Endothelial cell of umbilical vein (primary cell): ENCODE data around the gene GMEB2. TPM values are rescaled to one million over a fixed set of nuclear protein-coding genes. Genes with fewer than 3 reads are reported as not detected.
A peak's percentile ranks its signal among the peaks of the same experiment; 100 is the strongest.

Experiments
- BruUV-seq: library from RNA; stranded (reverse); fragments of 400-500 nt; replicated peaks from 2 replicates; lab custom pipeline; 2021; lab: Mats Ljungman, UMichigan
- CTCF ChIA-PET: fragments of 300-600, 350-600 bp; sonication (Branson Sonifier 250); formaldehyde crosslinking; loops from one replicate; lab custom pipeline; 2021; ENCODE audit warnings: antibody characterized with exemption, inconsistent platforms; lab: Charles Lee
- POLR2A ChIA-PET: fragments of 300-600, 350-600 bp; sonication (Branson Sonifier 250); formaldehyde crosslinking; loops from one replicate; lab custom pipeline; 2021; ENCODE audit warnings: antibody characterized with exemption, inconsistent platforms; lab: Charles Lee
- DNase-seq: peaks from one replicate; pipeline ENCODE4 v3.0.0-alpha.2; 2011; ENCODE audit warnings: low read depth, low spot score
- FAIRE-seq: peaks from 2 replicates; lab custom pipeline; 2011; peaks lifted over from hg19 to GRCh38; lab: Jason Lieb, UNC
- H2AFZ ChIP-seq: 2 replicates; pipeline ENCODE4 v1.6.0; 2012; ENCODE audit warnings: low read depth, low read length, control low read depth, inconsistent platforms
- H3K27ac ChIP-seq: 2 replicates; pipeline ENCODE4 v1.5.1; 2011; ENCODE audit warnings: low read depth, mild to moderate bottlenecking, control low read depth, low read length, moderate library complexity; ENCODE audit not compliant: insufficient read depth
- H3K27me3 ChIP-seq, 2 experiments: 2 replicates each; pipeline versions ENCODE4 v1.6.0 to v1.6.1; 2011; ENCODE audit warnings: low read length in 2 of 2, mixed read lengths in 1 of 2; ENCODE audit not compliant: control insufficient read depth in 2 of 2, insufficient read depth in 2 of 2
- H3K36me3 ChIP-seq, 2 experiments: 2 replicates in 1 of 2; 3 replicates in 1 of 2; pipeline ENCODE4 v1.5.1; 2011; ENCODE audit warnings: low read length in 2 of 2, mild to moderate bottlenecking in 1 of 2, moderate library complexity in 1 of 2; ENCODE audit not compliant: control insufficient read depth in 2 of 2, insufficient read depth in 2 of 2; ENCODE audit errors: extremely low read depth in 1 of 2
- H3K4me1 ChIP-seq: 3 replicates; pipeline ENCODE4 v1.5.1; 2011; ENCODE audit warnings: mild to moderate bottlenecking, low read length; ENCODE audit not compliant: control insufficient read depth, insufficient read depth; ENCODE audit errors: extremely low read depth
- H3K4me2 ChIP-seq: 2 replicates; pipeline ENCODE4 v1.6.1; 2011; ENCODE audit warnings: low read length, control low read depth, mixed read lengths; ENCODE audit not compliant: insufficient read depth
- H3K4me3 ChIP-seq, 3 experiments: fragments of 200-600 bp in 1 of 3; sonication (generic), shearing (Covaris generic) in 1 of 3; replicated peaks in 1 of 3; 2 replicates each; pipeline ENCODE4 v1.5.1; 2011 to 2016; ENCODE audit warnings: control low read depth in 3 of 3, low read length in 3 of 3, mild to moderate bottlenecking in 2 of 3, inconsistent platforms in 1 of 3, low read depth in 1 of 3, moderate library complexity in 1 of 3; ENCODE audit not compliant: insufficient read depth in 1 of 3
- H3K79me2 ChIP-seq: 2 replicates; pipeline ENCODE4 v1.6.0; 2012; ENCODE audit warnings: low read length, inconsistent platforms; ENCODE audit not compliant: control insufficient read depth, insufficient read depth
- H3K9ac ChIP-seq: replicated peaks from 2 replicates; pipeline ENCODE3; 2011; ENCODE audit warnings: low read length, control low read depth; ENCODE audit not compliant: insufficient read depth; ENCODE audit errors: extremely low read depth
- H3K9me1 ChIP-seq: replicated peaks from 3 replicates; pipeline ENCODE4 v1.6.0; 2011; ENCODE audit warnings: mild to moderate bottlenecking, low read length; ENCODE audit not compliant: control insufficient read depth, insufficient read depth; ENCODE audit errors: extremely low read depth
- H3K9me3 ChIP-seq: replicated peaks from 2 replicates; pipeline ENCODE4 v1.5.1; 2012; ENCODE audit warnings: low read length, inconsistent platforms; ENCODE audit not compliant: control insufficient read depth, insufficient read depth
- H4K20me1 ChIP-seq: replicated peaks from 2 replicates; pipeline ENCODE3; 2011; ENCODE audit warnings: mild to moderate bottlenecking, low read length; ENCODE audit not compliant: control insufficient read depth, insufficient read depth; ENCODE audit errors: extremely low read depth
- EZH2 ChIP-seq: IDR thresholded peaks from 2 replicates; pipeline ENCODE4 v1.6.1; 2012; ENCODE audit warnings: borderline replicate concordance, low read depth, mild to moderate bottlenecking, moderate library complexity, low read length, inconsistent platforms; ENCODE audit not compliant: severe bottlenecking
- FOS ChIP-seq: IDR thresholded peaks from 2 replicates; pipeline ENCODE4 v1.6.1; 2011; ENCODE audit warnings: mild to moderate bottlenecking, low read length, moderate library complexity, borderline replicate concordance; ENCODE audit not compliant: insufficient read depth
- GATA2 ChIP-seq: IDR thresholded peaks from 2 replicates; pipeline ENCODE4 v1.7.0; 2011; ENCODE audit warnings: low read depth, mild to moderate bottlenecking, moderate library complexity, mixed read lengths, low read length; ENCODE audit not compliant: insufficient read length, insufficient read depth
- JUN ChIP-seq: IDR thresholded peaks from 2 replicates; pipeline ENCODE4 v1.6.1; 2011; ENCODE audit warnings: borderline replicate concordance, low read depth; ENCODE audit not compliant: insufficient read length, insufficient read depth
- MYC ChIP-seq: IDR thresholded peaks from one replicate; pipeline ENCODE4 v1.6.1; 2011; ENCODE audit warnings: mild to moderate bottlenecking, low read depth, low read length
- POLR2A ChIP-seq: IDR thresholded peaks from 2 replicates; pipeline ENCODE4 v1.6.1; 2012; ENCODE audit warnings: low read depth, mild to moderate bottlenecking, control low read depth, low read length
- POLR2AphosphoS5 ChIP-seq: IDR thresholded peaks from 2 replicates; pipeline ENCODE4 v1.6.1; 2012; ENCODE audit warnings: low read depth, mild to moderate bottlenecking, control low read depth, low read length, moderate library complexity; ENCODE audit not compliant: insufficient read depth
- dilution Hi-C: fragments of 300-500 bp; cut with MboI; formaldehyde crosslinking; loops from one replicate; pipeline ENCODE4 v1.15.0; 2019; ENCODE audit warnings: low sequenced_read_pairs; ENCODE audit not compliant: extremely low pct_ligation_motif_present
- intact Hi-C: fragments of 100-400 bp; cut with micrococcal nuclease; formaldehyde crosslinking; loops from one replicate; pipeline ENCODE4 v1.10.0; 2022
- polyA plus RNA-seq, 4 experiments: library from polyadenylated mRNA; depleted of rRNA in 3 of 4; stranded (reverse) in 3 of 4; unstranded in 1 of 4; fragments of >200 nt; gene quantifications; 2 replicates each; pipeline versions ENCODE4 v1.2.1 to v1.2.3, GENCODE V29; 2011 to 2012; ENCODE audit warnings: missing spikeins in 1 of 4
- total RNA-seq: library from RNA; stranded (reverse); gene quantifications from 2 replicates; pipeline ENCODE4 v1.2.3, GENCODE V29; 2021
- TF ChIP-seq, protein P1 (sequence below), 2 donors: IDR thresholded peaks; 1 replicate in 1 of 2; 2 replicates in 1 of 2; pipeline ENCODE4 v1.5.1; 2011; ENCODE audit warnings: low read length in 2 of 2, mild to moderate bottlenecking in 2 of 2, moderate library complexity in 2 of 2, control low read depth in 1 of 2, inconsistent platforms in 1 of 2, low read depth in 1 of 2; ENCODE audit not compliant: insufficient read depth in 1 of 2; ENCODE audit errors: extremely low read depth in 1 of 2
- TF ChIP-seq, protein P2 (sequence below): IDR thresholded peaks from 2 replicates; pipeline ENCODE4 v1.6.1; 2011; ENCODE audit not compliant: insufficient read depth, insufficient read length

Gene GMEB2
- total and polyA plus RNA-seq, 2 donors (not counting 3 experiments of a cell fraction or from before 2014, with no cell fraction given): 12.7 to 14.1 TPM

DNA sequence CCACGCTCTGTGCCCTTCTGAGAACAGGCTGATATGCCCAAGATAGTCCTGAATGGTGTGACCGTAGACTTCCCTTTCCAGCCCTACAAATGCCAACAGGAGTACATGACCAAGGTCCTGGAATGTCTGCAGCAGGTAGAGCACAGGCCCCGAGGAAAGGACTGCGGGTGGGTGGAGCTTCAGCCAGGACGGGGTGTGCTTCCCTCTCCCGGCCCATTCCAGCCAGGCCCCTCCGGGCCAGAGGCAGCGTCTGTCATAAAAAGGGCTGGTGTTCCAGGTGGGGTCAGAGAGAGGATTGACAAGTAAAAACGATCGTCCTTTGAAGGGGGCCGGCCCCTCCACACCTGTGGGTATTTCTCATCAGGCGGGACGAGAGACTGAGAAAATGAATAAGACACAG, 32.5 kb upstream of the GMEB2 start:
- no peaks in the 10 kb centered on the region for H3K9me1 ChIP-seq
- TF ChIP-seq GATA2 (no peak), EZH2 (no peak), JUN (no peak), FOS (no peak), POLR2A (no peak), POLR2AphosphoS5 (no peak), MYC (no peak)
- TF ChIP-seq, protein P1, sequence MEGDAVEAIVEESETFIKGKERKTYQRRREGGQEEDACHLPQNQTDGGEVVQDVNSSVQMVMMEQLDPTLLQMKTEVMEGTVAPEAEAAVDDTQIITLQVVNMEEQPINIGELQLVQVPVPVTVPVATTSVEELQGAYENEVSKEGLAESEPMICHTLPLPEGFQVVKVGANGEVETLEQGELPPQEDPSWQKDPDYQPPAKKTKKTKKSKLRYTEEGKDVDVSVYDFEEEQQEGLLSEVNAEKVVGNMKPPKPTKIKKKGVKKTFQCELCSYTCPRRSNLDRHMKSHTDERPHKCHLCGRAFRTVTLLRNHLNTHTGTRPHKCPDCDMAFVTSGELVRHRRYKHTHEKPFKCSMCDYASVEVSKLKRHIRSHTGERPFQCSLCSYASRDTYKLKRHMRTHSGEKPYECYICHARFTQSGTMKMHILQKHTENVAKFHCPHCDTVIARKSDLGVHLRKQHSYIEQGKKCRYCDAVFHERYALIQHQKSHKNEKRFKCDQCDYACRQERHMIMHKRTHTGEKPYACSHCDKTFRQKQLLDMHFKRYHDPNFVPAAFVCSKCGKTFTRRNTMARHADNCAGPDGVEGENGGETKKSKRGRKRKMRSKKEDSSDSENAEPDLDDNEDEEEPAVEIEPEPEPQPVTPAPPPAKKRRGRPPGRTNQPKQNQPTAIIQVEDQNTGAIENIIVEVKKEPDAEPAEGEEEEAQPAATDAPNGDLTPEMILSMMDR (IDR thresholded peaks at IDR 0.05; ENCODE audit: extremely low read depth in 1 of 2, insufficient read depth in 1 of 2, low read depth in 1 of 2, low read length in 2 of 2): no peak
- TF ChIP-seq, protein P2, sequence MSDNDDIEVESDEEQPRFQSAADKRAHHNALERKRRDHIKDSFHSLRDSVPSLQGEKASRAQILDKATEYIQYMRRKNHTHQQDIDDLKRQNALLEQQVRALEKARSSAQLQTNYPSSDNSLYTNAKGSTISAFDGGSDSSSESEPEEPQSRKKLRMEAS: no peak
- ChIA-PET POLR2A (no interaction called here), CTCF (interaction anchor here (2.6 kb wide), 1 partner anchor 22 kb away, joined by 17 read pairs; no protein-coding TSS in a partner anchor)
- no peak overlapping the region for H2AFZ ChIP-seq
- H3K9me3 ChIP-seq: no peaks in the 10 kb centered on the region
- H3K27me3 ChIP-seq: no peaks in the 10 kb centered on the region
- FAIRE-seq (no peak), DNase-seq (no peak)
- peak overlapping the region in 2 of 3 experiments; percentile 62 to 83 for H3K4me3 ChIP-seq
- intact Hi-C loops: loop anchor here (2.0 kb wide), 3 partner anchors 31 to 47 kb away; partner anchors contain the start of gene ARFRP1
- peaks cover 18% of the 10 kb centered on the region for H3K79me2 ChIP-seq
- H4K20me1 ChIP-seq: no peaks in the 10 kb centered on the region
- H3K4me2 ChIP-seq: peak overlapping the region; percentile 75
- H3K9ac ChIP-seq: no peak overlapping the region
- dilution Hi-C loops: no loop called here
- H3K36me3 ChIP-seq: peaks cover 0 to 19% of the 10 kb centered on the region in 2 experiments
- no TSS peak for BruUV-seq
- no peak overlapping the region for H3K27ac ChIP-seq
- H3K4me1 ChIP-seq: peaks cover 10% of the 10 kb centered on the region
